ENCODE results near the gene RNF20. TPM values are rescaled to one million over a fixed set of nuclear protein-coding genes. Genes with fewer than 3 reads are reported as not detected.
"Not testable (repeated sequence)": the region's sequence is repeated elsewhere in the genome, so short reads cannot be mapped to it uniquely, and the experiment has no call there.

RNF20 gene
- total RNA-seq, 2 donors from 2014 or later, result 46.2 to 49.4 TPM

GRCh38 chr9:101566904-101567724 lies 33.5 kb downstream of the RNF20 start:
- peak overlapping the region; percentile 31 for H3K27ac Mint-ChIP-seq
- ATAC-seq (replicated peaks), result peak; percentile 66
- H3K9me3 Mint-ChIP-seq, result no peaks in the 10 kb centered on the region
- H3K4me1 Mint-ChIP-seq, result peaks cover 30% of the 10 kb centered on the region
- H3K36me3 Mint-ChIP-seq (ENCODE audit: low read depth), result peaks cover 81% of the 10 kb centered on the region
- no peak overlapping the region for H3K4me3 Mint-ChIP-seq
- no peaks in the 10 kb centered on the region for H3K27me3 Mint-ChIP-seq

- ATAC-seq (replicated peaks), result no peak
These were observed 34.2 kb downstream of the RNF20 start for GRCh38 chr9:101567725-101568350.

DNA sequence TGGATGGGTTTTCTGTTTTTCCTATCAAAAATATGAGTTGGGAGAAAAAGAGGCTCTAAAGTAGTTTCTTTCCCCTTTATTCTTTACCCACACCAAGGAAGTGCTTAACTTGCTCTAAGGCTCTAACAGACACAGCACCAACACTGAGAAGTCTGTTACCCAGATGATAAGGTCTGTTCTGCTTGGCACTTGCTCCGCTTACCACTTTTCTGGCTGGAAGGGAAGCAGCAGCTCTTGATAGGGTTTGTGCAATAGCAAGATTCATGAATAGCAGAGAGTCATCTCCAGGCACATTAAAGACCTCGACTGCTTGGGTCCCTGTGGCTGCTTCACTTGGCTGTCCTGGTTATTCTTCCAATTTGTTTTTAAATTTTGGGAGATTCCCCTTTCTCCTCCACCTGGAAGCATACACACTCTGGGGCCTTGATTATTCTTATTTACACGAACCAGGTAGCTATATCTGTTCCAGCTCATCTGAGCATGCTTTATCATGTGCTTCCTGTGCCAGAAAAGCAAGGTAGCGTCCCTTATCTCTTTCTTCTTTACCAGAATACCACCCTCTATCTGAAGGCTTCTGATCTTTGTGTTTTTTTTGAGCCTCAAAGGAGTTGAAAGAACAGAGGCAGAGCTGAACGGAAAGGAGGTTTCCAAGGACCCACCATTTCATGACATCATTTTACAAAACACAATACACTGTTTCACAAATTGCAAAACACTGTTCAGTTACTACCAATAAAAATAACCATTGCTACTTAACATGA lies 36.3 kb downstream of the RNF20 start:
- Mint-ChIP-seq H3K36me3 (ENCODE audit: low read depth) (peaks cover 53% of the 10 kb centered on the region), H3K9me3 (no peaks in the 10 kb centered on the region), H3K27me3 (no peaks in the 10 kb centered on the region), H3K4me3 (peak overlapping the region; percentile 6), H3K4me1 (peaks cover 38% of the 10 kb centered on the region), H3K27ac (peak overlapping the region; percentile 61)
- peak; percentile 19 for ATAC-seq (replicated peaks)

More at GRCh38 chr9:101567725-101568350, 34.2 kb downstream of the RNF20 start:
- Mint-ChIP-seq H3K36me3 (ENCODE audit: low read depth) (peaks cover 74% of the 10 kb centered on the region), H3K4me1 (peaks cover 30% of the 10 kb centered on the region), H3K27me3 (no peaks in the 10 kb centered on the region), H3K27ac (peak overlapping the region; percentile 31), H3K4me3 (no peak overlapping the region), H3K9me3 (no peaks in the 10 kb centered on the region)

DNA sequence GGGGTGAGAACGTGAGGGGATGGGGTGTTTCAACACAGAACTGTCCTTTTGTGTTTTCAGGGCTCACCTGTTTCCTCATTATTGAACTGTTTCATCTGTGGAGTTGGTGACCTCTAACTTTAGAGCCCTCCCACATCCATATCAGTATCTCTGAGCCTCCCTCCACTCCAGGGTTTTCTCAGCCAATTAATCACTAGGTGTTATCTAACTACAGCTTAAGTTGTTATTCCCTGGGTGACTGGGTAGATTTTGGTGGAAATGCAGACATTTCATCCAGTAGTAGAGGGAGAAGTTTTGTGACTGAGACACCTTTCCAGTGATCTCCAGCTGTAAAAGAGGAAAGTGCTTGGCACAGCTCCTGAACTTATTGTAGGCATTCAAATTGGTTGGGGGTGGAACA lies 37.5 kb downstream of the RNF20 start:
- peak overlapping the region; percentile 61 for H3K27ac Mint-ChIP-seq
- H3K36me3 Mint-ChIP-seq (ENCODE audit: low read depth), result peaks cover 41% of the 10 kb centered on the region
- no peaks in the 10 kb centered on the region for H3K27me3 Mint-ChIP-seq
- no peak overlapping the region for H3K4me3 Mint-ChIP-seq
- no peaks in the 10 kb centered on the region for H3K9me3 Mint-ChIP-seq
- no peak for ATAC-seq (replicated peaks)
- peaks cover 38% of the 10 kb centered on the region for H3K4me1 Mint-ChIP-seq

DNA sequence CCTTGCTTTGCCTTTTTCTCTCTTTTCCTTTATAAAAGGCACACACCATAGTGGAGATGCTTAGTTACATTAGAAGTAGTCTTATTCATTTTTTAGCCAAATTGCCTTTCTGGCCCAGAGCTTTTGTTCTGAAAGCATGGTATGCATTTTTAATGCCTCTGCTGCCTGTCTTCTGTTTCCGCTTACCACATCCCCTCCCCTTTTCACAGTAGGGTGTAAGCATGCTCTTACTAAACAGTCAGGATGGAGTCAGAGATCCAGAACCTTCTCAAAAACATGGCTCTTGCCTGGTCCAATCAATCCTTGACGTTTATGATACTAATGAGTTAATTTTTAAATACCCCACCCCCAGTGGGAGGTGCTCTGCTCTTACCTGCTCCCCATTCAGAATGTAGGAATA lies 38.7 kb downstream of the RNF20 start:
- Mint-ChIP-seq H3K4me3 (no peak overlapping the region), H3K36me3 (ENCODE audit: low read depth) (peaks cover 32% of the 10 kb centered on the region), H3K9me3 (no peaks in the 10 kb centered on the region), H3K27ac (no peak overlapping the region), H3K4me1 (peaks cover 36% of the 10 kb centered on the region), H3K27me3 (no peaks in the 10 kb centered on the region)
- ATAC-seq (replicated peaks), result no peak

- peaks cover 26% of the 10 kb centered on the region for H3K4me1 Mint-ChIP-seq
- no peaks in the 10 kb centered on the region for H3K9me3 Mint-ChIP-seq
- H3K36me3 Mint-ChIP-seq (ENCODE audit: low read depth), result peaks cover 7% of the 10 kb centered on the region
- no peak overlapping the region for H3K27ac Mint-ChIP-seq
- no peaks in the 10 kb centered on the region for H3K27me3 Mint-ChIP-seq
- ATAC-seq (replicated peaks), result peak; percentile 7
- H3K4me3 Mint-ChIP-seq, result no peak overlapping the region
These were observed 41.2 kb downstream of the RNF20 start for GRCh38 chr9:101574731-101575333.

DNA sequence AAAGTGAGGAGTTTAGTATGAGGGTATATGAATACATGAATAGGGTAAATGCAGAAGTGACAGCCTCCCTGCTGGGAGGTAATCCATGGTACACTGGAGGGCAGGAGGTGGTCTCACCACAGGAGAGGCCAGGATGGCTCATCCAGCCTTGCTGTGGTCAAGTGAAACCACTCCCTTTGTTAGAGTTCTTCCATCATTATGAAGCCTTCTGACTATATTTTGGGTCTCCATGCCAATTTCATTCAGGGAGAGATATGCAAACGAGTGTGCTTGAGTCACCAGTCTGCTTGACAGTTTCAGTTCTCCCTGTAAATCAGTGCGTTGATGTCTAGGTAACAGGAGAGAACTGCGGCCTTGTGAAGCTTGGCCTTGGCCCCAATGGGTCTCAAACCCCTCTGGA lies 44.7 kb downstream of the RNF20 start:
- H3K27me3 Mint-ChIP-seq, result no peaks in the 10 kb centered on the region
- no peaks in the 10 kb centered on the region for H3K9me3 Mint-ChIP-seq
- H3K36me3 Mint-ChIP-seq (ENCODE audit: low read depth), result no peaks in the 10 kb centered on the region
- peaks cover 7% of the 10 kb centered on the region for H3K4me1 Mint-ChIP-seq
- no peak overlapping the region for H3K4me3 Mint-ChIP-seq
- no peak overlapping the region for H3K27ac Mint-ChIP-seq
- ATAC-seq (replicated peaks), result peak; percentile 31

- Mint-ChIP-seq H3K27ac (no peak overlapping the region), H3K27me3 (no peaks in the 10 kb centered on the region), H3K9me3 (no peaks in the 10 kb centered on the region), H3K4me3 (no peak overlapping the region), H3K4me1 (no peaks in the 10 kb centered on the region), H3K36me3 (ENCODE audit: low read depth) (no peaks in the 10 kb centered on the region)
- ATAC-seq (replicated peaks), result no peak
These were observed 46.3 kb downstream of the RNF20 start for GRCh38 chr9:101579711-101580545.

- H3K9me3 Mint-ChIP-seq, result no peaks in the 10 kb centered on the region
- no peaks in the 10 kb centered on the region for H3K27me3 Mint-ChIP-seq
- H3K4me3 Mint-ChIP-seq, result no peak overlapping the region
- H3K27ac Mint-ChIP-seq, result no peak overlapping the region
- no peak for ATAC-seq (replicated peaks)
- no peaks in the 10 kb centered on the region for H3K36me3 Mint-ChIP-seq (ENCODE audit: low read depth)
- H3K4me1 Mint-ChIP-seq, result no peaks in the 10 kb centered on the region
These were observed 48.9 kb downstream of the RNF20 start for GRCh38 chr9:101582553-101582952.

DNA sequence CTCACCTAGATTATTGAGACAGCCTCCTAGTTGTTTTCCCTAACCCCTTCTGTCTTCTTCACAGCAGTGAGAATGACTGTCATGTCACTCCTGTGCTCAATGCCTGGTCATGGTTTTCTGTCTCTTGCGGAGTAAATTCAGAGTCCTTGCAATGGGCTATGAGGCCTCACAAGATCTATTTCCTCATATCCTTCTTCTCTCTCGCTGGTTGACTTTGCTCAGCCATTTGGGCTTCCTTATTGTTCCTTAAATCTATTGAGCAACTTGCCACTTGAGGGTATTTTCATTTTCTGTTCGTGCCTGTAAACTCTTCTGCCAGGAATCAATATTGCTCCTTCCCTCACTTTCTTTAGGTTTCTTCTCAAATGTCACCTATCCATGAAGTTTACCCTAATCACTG lies 52.1 kb downstream of the RNF20 start:
- no peak overlapping the region for H3K4me3 Mint-ChIP-seq
- H3K27me3 Mint-ChIP-seq, result no peaks in the 10 kb centered on the region
- no peaks in the 10 kb centered on the region for H3K9me3 Mint-ChIP-seq
- no peaks in the 10 kb centered on the region for H3K36me3 Mint-ChIP-seq (ENCODE audit: low read depth)
- H3K4me1 Mint-ChIP-seq, result no peaks in the 10 kb centered on the region
- no peak overlapping the region for H3K27ac Mint-ChIP-seq
- no peak for ATAC-seq (replicated peaks)

- no peaks in the 10 kb centered on the region for H3K9me3 Mint-ChIP-seq
- no peak overlapping the region for H3K27ac Mint-ChIP-seq
- ATAC-seq (replicated peaks), result peak; percentile 96
- peaks cover 4% of the 10 kb centered on the region for H3K27me3 Mint-ChIP-seq
- no peaks in the 10 kb centered on the region for H3K4me1 Mint-ChIP-seq
- no peaks in the 10 kb centered on the region for H3K36me3 Mint-ChIP-seq (ENCODE audit: low read depth)
- no peak overlapping the region for H3K4me3 Mint-ChIP-seq
These were observed 53.0 kb downstream of the RNF20 start for GRCh38 chr9:101586651-101587050.

DNA sequence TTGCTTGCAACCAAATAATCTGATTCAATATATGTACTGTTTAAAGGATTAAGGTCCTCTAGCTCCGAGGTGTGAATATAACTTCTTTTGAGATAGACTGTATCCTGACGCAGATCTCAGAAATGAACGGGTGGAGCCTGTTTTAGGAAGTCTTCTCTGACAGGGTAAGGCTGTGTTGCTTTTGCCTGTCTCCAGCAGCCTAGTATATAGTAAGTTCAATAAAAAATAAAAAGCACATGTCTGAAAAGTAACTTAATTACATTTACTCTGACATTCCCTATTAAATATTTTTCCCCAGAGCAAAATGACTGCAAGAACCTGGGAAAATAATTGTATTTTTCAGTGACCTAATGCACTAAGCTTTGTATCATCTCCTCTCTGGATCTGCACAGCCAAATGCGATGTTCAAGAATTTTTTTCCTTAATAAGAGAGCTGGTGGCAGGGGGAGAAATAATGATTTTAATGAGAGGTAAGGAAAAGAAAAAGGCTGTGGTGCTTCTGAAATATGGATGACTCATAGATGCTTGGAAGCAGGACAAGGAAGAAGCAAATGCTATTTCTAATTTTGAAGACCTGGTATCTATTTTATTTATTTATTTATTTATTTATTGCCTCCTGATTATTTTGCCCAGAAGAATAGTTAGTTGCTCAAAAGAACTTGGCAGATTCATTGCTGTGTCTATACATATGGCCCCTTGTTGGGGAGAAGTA lies 53.8 kb downstream of the RNF20 start:
- Mint-ChIP-seq H3K27ac (no peak overlapping the region), H3K4me3 (no peak overlapping the region), H3K27me3 (peaks cover 4% of the 10 kb centered on the region), H3K36me3 (ENCODE audit: low read depth) (no peaks in the 10 kb centered on the region), H3K4me1 (no peaks in the 10 kb centered on the region), H3K9me3 (no peaks in the 10 kb centered on the region)
- no peak for ATAC-seq (replicated peaks)

GRCh38 chr9:101590074-101590473 lies 56.4 kb downstream of the RNF20 start:
- H3K4me1 Mint-ChIP-seq; H3K9me3 Mint-ChIP-seq; H3K27ac Mint-ChIP-seq; H3K36me3 Mint-ChIP-seq (ENCODE audit: low read depth); H3K4me3 Mint-ChIP-seq; ATAC-seq (replicated peaks); H3K27me3 Mint-ChIP-seq: not testable (repeated sequence)
